HepG2 (cell line): ENCODE results near the gene MT1A. TPM values are rescaled to one million over a fixed set of nuclear protein-coding genes. Genes with fewer than 3 reads are reported as not detected.

Experiments
- ARID2 ChIP-seq: sonication (generic); formaldehyde crosslinking; IDR thresholded peaks from 2 replicates; pipeline ENCODE4 v1.8.1; 2022; ENCODE audit warnings: mild to moderate bottlenecking, missing genetic modification reagents, borderline replicate concordance
- ARNTL ChIP-seq: sonication (generic); formaldehyde crosslinking; IDR thresholded peaks from 2 replicates; pipeline ENCODE4 v1.4.0; 2020; ENCODE audit warnings: mild to moderate bottlenecking, missing genetic modification reagents
- ATF7-NPFF ChIP-seq: sonication (generic); formaldehyde crosslinking; IDR thresholded peaks from 2 replicates; pipeline ENCODE4 v1.8.1; 2023; ENCODE audit warnings: mild to moderate bottlenecking, low read depth, missing genetic modification reagents, moderate library complexity
- E2F2 ChIP-seq: sonication (generic); formaldehyde crosslinking; IDR thresholded peaks from 2 replicates; pipeline ENCODE4 v1.4.0; 2020; ENCODE audit warnings: missing genetic modification reagents, borderline replicate concordance
- EEA1 ChIP-seq: sonication (generic); formaldehyde crosslinking; IDR thresholded peaks from 2 replicates; pipeline ENCODE4 v1.5.1; 2020; ENCODE audit warnings: mild to moderate bottlenecking, missing genetic modification reagents, borderline replicate concordance
- GTF2F1 ChIP-seq: fragments of 150-350 bp; IDR thresholded peaks from 2 replicates; pipeline ENCODE4 v1.6.1; 2014; ENCODE audit warnings: low read length
- MXD1 ChIP-seq: sonication (generic); formaldehyde crosslinking; IDR thresholded peaks from 2 replicates; pipeline ENCODE4 v1.4.0; 2020; ENCODE audit warnings: mild to moderate bottlenecking, missing genetic modification reagents
- MXI1 ChIP-seq: IDR thresholded peaks from 3 replicates; pipeline ENCODE4 v1.6.1; 2012; ENCODE audit warnings: low read depth, low read length, inconsistent platforms, borderline replicate concordance
- MYC ChIP-seq: sonication (generic); formaldehyde crosslinking; IDR thresholded peaks from 2 replicates; pipeline ENCODE4 v1.9.0; 2021; ENCODE audit warnings: missing genetic modification reagents, borderline replicate concordance
- NPAS2 ChIP-seq: sonication (generic); formaldehyde crosslinking; IDR thresholded peaks from 2 replicates; pipeline ENCODE4 v1.8.0; 2022; ENCODE audit warnings: mild to moderate bottlenecking, missing genetic modification reagents, borderline replicate concordance
- PAWR ChIP-seq: sonication (generic); formaldehyde crosslinking; IDR thresholded peaks from 2 replicates; pipeline ENCODE4 v1.4.0; 2020; ENCODE audit warnings: missing genetic modification reagents, mild to moderate bottlenecking, borderline replicate concordance
- REPIN1 ChIP-seq: sonication (generic); formaldehyde crosslinking; IDR thresholded peaks from 2 replicates; pipeline ENCODE4 v1.8.0; 2022; ENCODE audit warnings: missing genetic modification reagents, low read depth, mild to moderate bottlenecking, borderline replicate concordance
- TAF1 ChIP-seq: sonication (generic); formaldehyde crosslinking; IDR thresholded peaks from 2 replicates; pipeline ENCODE4 v1.4.0; 2020; ENCODE audit warnings: missing genetic modification reagents
- TIGD3 ChIP-seq: sonication (generic); formaldehyde crosslinking; IDR thresholded peaks from 2 replicates; pipeline ENCODE4 v1.5.1; 2020; ENCODE audit warnings: mild to moderate bottlenecking, missing genetic modification reagents, borderline replicate concordance
- ZBTB25 ChIP-seq: IDR thresholded peaks from 2 replicates; pipeline ENCODE4 v1.6.1; 2018; ENCODE audit warnings: missing genetic modification reagents
- ZBTB44 ChIP-seq: sonication (generic); formaldehyde crosslinking; IDR thresholded peaks from 2 replicates; pipeline ENCODE4 v1.4.0; 2020; ENCODE audit warnings: missing genetic modification reagents
- ZNF143 ChIP-seq: sonication (generic); formaldehyde crosslinking; IDR thresholded peaks from 2 replicates; pipeline ENCODE4 v1.4.0; 2020; ENCODE audit warnings: missing genetic modification reagents
- ZNF24 ChIP-seq: fragments of 450-650 bp; IDR thresholded peaks from 2 replicates; pipeline ENCODE4 v1.6.1; 2017; ENCODE audit warnings: antibody characterized with exemption, mild to moderate bottlenecking
- ZNF280B ChIP-seq: sonication (generic); formaldehyde crosslinking; IDR thresholded peaks from 2 replicates; pipeline ENCODE4 v1.5.0; 2020; ENCODE audit warnings: missing genetic modification reagents, mild to moderate bottlenecking, borderline replicate concordance
- ZNF552 ChIP-seq: sonication (generic); formaldehyde crosslinking; IDR thresholded peaks from 2 replicates; pipeline ENCODE4 v1.9.0; 2022; ENCODE audit warnings: missing genetic modification reagents, mild to moderate bottlenecking, borderline replicate concordance
- ZNF563 ChIP-seq: sonication (generic); formaldehyde crosslinking; IDR thresholded peaks from 2 replicates; pipeline ENCODE4 v1.8.0; 2022; ENCODE audit warnings: mild to moderate bottlenecking, moderate library complexity, missing genetic modification reagents
- ZNF619 ChIP-seq: sonication (generic); formaldehyde crosslinking; IDR thresholded peaks from 2 replicates; pipeline ENCODE4 v1.4.0; 2020; ENCODE audit warnings: mild to moderate bottlenecking, missing genetic modification reagents
- ZNF7 ChIP-seq: IDR thresholded peaks from 2 replicates; pipeline ENCODE4 v1.6.1; 2016; ENCODE audit warnings: missing biosample characterization, missing genetic modification reagents
- polyA plus RNA-seq, 8 experiments: library from polyadenylated mRNA; depleted of rRNA in 3 of 8; stranded (reverse) in 7 of 8; unstranded in 1 of 8; fragments of >200 nt; fragmentation: Illumina TruSeq in 4 of 8; extraction: Trizol in 4 of 8; gene quantifications; 2 replicates each; pipeline versions ENCODE4 v1.2.1 to v1.2.3, GENCODE V29; 2011 to 2016; ENCODE audit warnings: low read depth in 4 of 8, missing spikeins in 1 of 8, mixed read lengths in 1 of 8; ENCODE audit not compliant: insufficient read depth in 1 of 8
- total RNA-seq, 5 experiments: library from RNA; depleted of rRNA; stranded (reverse); fragments of >200 nt; fragmentation: Illumina TruSeq; extraction: Trizol; gene quantifications; 2 replicates each; pipeline ENCODE4 v1.2.3, GENCODE V29; 2016; ENCODE audit warnings: low read depth in 1 of 5

MT1A gene
- total and polyA plus RNA-seq, 2 of the 13 experiments (the other 11 are each of a cell fraction or from before 2014, with no cell fraction given) = 8.3 to 10.4 TPM

- TF ChIP-seq MXI1 = peak; percentile 36; the same call in 1 of the 3 replicates
- no peak; the same call in 1 of the 2 replicates for TF ChIP-seq ARNTL (CRISPR knock-in tag)
- peak; percentile 92; the same call in 1 of the 2 replicates for TF ChIP-seq ATF7-NPFF (CRISPR knock-in tag)
- TF ChIP-seq ZNF7 (CRISPR knock-in tag) = no peak
- TF ChIP-seq GTF2F1 = no peak
- TF ChIP-seq TIGD3 = no peak
- TF ChIP-seq ZNF143 (CRISPR knock-in tag) = 0 out of 2 replicates have a peak, but pooled peaks have one; percentile 14
- TF ChIP-seq ARID2 (CRISPR knock-in tag) = no peak
- TF ChIP-seq ZBTB25 (CRISPR knock-in tag) = peak; percentile 49; the same call in 1 of the 2 replicates
- TF ChIP-seq PAWR (CRISPR knock-in tag) = no peak
- peak; percentile 76 for TF ChIP-seq TAF1 (CRISPR knock-in tag)
- TF ChIP-seq ZNF619 = no peak; the same call in 1 of the 2 replicates
- peak; percentile 47; the same call in 1 of the 2 replicates for TF ChIP-seq MXD1
- TF ChIP-seq E2F2 (CRISPR knock-in tag) = 0 out of 2 replicates have a peak, but pooled peaks have one; percentile 82
- TF ChIP-seq ZNF563 (CRISPR knock-in tag) = no peak
- no peak for TF ChIP-seq REPIN1
- TF ChIP-seq ZNF552 = no peak; the same call in 1 of the 2 replicates
- TF ChIP-seq MYC (CRISPR knock-in tag) = peak; percentile 67; the same call in 1 of the 2 replicates
- TF ChIP-seq ZNF280B (CRISPR knock-in tag) = peak; percentile 87; the same call in 1 of the 2 replicates
- no peak for TF ChIP-seq NPAS2 (CRISPR knock-in tag)
- 0 out of 2 replicates have a peak, but pooled peaks have one; percentile 6 for TF ChIP-seq ZNF24
- TF ChIP-seq ZBTB44 (CRISPR knock-in tag) = no peak
- no peak for TF ChIP-seq EEA1 (CRISPR knock-in tag)
Measured at GRCh38 chr16:56607109-56607618, 31.3 kb upstream of the MT1A start (continued).
